GM21576 (cell line): ENCODE data around the gene CUEDC1.

Source experiments
- ATAC-seq: cut with Tn5 transposase; IDR thresholded peaks from one replicate; pipeline ENCODE4 v1.9.1; 2021; ENCODE audit warnings: mild to moderate bottlenecking, moderate library complexity; ENCODE audit not compliant: unreplicated experiment

CUEDC1 gene, protein sequence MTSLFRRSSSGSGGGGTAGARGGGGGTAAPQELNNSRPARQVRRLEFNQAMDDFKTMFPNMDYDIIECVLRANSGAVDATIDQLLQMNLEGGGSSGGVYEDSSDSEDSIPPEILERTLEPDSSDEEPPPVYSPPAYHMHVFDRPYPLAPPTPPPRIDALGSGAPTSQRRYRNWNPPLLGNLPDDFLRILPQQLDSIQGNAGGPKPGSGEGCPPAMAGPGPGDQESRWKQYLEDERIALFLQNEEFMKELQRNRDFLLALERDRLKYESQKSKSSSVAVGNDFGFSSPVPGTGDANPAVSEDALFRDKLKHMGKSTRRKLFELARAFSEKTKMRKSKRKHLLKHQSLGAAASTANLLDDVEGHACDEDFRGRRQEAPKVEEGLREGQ

DNA sequence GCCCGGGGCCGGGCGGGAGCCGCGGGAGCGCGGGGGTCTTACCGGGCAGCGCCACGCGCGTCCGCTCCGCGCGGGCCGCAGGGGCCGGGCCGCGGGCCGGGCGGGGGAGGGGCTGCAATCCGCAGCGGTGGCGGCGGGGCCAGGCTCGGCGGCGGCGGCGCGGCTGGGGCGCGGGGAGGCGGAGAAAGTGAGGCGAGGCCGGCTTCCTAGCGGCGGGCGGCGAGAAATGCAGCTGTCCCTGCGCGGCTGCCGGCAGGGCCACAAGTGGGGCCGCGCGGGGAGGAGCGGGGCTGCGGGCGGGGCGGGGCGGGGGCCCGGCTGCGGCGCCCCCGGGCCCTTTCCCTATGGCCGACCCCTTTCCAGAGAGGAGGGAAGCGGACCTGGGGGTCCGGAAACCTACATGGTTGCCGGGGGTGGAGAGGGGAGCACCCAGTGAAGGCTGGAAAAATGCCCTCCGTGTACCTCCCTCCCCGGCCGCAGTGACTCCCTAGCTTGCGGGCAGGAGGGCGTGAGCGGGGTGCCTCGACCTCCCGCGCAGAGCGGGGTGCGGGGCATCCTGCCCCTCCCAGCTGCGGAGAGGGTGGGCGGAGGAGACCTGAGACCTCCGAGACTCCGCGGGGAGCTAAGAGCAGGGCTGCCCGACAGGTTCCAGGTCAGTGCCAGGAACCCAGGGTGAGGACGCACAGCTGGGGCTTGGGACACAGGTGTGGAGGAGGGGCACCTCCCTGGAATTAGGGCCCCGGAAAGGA is at the start of gene CUEDC1:
Gene CUEDC1 (minus strand): TSS at position 230 of the 749 bp plus-strand sequence. CDS start 69,848 bp downstream, outside the sequence.
- ATAC-seq = no peak

- no peak for ATAC-seq
Observed at GRCh38 chr17:58004060-58004459, 48.8 kb upstream of the CUEDC1 start.

DNA sequence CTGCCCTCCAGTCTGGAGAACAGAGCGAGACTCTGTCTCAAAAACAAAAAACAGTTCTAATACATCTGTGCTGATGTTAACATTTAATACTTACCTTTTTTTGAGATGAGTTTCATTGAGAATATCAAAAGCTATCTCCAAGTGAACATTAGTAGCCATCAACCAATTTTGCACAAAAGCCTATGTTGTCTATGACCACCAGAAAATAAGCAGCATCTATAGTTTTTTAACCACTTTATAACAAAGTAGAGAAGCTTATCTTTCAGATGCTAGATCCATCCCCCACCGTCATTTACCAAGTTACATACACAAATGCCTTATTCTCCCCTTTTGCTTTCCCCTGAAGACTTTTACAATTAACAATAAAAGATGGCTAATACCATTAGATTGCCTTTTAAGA is 47.8 kb upstream of the CUEDC1 start:
- ATAC-seq = no peak

DNA sequence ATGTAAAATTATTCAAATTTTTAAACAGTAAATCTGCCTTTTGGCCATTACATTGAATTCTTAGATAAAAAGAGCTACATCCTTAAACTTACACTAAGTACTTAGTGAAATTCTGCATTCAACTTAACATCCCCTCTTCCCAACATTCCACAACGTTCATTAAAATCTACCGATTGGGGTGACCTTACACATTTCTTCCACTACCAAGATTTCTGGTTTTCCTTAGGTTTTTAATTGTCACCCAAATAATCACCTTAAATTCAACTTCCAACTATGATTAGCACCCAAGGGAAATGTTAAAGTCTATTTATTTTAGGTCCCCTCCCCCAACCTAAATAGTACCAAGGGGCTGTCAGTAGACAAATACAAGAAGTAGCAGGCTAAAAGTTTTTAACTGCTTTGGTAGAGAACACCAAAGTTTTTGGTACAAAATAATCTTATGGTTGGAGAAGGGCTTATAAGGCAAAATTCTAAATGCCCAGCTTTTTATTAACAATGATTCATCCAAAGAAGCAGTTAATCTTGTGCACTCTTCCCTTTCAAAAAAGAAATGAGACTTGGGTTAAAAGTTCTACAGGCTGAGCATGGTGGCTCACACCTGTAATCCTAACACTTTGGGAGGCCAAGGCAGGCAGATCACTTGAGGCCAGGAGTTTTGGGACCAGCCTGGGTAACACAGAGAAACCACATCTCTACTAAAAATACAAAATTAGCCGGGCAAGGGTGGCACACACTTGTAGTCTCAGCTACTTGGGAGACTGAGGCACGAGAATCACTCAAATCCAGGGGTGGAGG is 47.1 kb upstream of the CUEDC1 start:
- no peak for ATAC-seq

DNA sequence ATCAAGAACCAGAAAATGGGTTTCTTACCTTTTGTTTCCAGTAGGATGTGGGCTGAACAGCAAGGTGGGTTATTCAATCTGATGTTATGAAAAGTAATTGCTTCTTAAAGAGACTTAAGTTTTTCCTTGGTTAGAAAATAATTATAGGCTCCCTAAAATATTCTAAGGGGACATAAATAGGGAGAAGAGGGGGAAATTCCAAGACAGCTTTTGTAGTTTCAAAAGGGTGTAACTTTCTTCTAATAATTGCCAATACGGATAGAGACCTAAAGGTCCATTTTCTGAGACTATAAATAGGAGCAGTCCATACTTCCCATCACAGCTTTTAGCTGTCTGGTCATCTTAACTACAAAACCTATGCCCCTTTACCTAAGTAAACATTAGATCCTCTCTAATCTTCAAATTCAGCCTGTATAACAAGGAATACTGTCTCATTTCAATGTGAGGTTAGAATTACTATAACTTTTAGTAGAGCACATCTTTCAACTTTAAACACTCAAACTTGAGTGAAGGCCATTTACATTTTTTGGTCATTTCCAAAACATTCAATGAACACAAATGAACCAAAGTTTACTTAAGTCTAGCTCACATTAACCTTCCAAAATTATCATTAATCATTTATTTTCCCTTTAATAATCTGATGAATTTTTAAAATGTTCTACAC is 46.4 kb upstream of the CUEDC1 start:
- no peak for ATAC-seq

GRCh38 chr17:57999496-58000017 is 44.3 kb upstream of the CUEDC1 start:
- ATAC-seq = no peak

DNA sequence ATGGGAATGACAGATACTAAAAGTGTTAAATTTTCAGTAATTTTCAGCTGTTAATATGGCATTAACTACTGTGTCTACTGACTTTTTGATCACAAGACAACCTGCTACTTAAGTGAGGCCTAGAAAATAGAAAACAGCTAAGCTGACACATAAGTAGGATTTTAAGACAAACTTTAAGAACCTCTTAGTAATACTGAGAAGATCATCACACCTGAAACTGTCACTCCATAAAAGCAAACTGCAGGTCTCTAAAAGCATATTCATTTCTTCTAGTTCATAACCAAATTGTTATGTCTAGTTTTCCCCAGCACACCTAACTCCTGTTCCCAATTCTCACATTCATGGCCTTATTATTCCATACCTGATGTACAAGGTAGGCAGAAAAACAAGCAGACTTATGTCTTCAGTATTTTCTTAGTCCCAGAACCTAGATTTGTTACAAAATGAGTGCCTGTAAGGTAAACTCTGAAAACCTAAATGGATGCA is 43.8 kb upstream of the CUEDC1 start:
- ATAC-seq = no peak

DNA sequence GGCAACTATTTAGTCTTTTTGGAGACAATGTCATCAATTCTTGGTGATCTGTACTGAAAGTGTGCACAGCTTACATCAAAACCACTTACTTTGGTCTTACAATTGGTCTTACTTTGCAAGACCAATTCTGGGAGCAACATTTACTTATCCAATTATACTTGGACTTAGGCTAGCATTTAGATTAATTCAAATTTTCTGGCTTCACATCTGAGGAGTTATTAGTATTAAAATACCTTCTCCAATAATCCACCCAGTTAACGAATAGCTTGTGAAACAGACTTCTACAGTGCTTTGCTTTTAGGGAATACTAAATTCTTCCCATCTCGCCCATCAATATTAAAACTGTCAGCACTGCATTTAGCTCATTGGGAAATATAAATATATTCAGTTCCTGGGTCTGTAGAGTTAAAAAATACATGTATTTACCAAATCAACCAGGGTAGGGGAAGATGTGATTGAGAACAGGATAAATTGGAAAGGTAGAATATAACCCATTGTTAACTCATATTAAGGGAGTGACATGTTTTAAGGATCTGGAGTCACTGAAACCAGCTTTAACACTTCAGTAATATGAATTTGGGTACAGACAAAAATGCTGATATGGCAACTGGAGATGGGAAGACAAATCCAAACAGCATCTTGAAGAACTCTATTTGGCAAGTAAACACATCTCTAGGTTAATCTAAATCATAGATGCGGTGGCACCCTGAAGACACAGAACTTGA is 42.0 kb upstream of the CUEDC1 start:
- ATAC-seq = no peak

DNA sequence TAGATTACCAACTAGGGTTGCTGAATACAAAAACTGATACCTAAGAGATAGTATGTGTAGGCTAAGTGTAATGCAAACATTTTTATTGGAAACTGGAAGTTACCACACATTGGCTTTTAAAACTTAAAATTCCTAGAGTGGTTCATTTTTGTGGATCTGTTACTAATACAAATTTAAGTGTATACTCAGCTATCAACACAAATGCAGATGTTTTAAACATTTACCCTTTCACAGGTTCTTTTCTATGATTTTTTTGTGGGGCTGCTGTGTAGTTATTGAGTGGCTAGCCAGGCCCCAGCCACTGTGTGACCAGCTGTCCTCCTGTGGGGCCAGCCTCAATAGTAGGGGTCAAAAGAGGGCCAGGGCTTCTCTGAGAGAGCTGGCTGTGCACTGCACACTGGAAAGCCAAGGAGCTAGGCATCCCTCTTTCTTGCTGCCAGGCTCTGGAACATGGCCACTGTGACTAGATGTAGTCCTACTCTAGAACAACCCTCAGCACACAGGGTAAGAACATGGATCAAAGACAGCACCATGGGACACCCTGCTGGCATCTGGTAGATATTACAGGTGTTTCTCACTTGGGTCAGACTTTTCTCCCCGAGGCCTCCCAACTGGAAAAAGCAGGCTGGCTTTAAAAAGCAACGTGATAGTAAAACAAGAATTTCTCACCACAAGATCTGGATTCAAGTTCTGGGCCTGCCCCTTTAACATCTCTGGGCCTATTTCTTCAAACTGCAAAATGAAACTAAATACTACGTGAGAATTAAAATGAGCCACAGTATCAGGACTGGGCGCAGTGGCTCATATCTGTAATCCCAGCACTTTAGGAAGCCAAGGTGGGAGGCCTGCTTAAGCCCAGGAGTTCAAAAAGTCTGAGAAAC is 40.1 kb upstream of the CUEDC1 start:
- no peak for ATAC-seq

DNA sequence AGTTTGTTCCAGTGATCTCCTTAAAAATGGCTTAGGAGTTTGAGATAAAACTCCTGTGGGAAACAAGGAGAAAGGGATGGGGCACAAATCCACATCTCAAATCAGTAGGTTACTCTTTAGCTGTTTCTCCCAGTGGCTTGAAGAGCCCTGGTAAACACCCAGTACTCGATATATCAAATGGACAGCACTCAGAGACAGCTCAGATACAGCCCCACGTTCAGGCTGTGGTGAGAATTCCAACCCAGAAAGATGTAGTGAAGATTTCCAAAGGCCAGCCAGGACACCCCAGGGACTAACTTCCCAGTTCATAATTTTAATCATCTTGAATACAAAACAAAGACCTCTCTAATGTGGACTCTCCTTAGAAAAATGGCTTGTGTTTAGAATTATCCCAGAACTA is 39.2 kb upstream of the CUEDC1 start:
- no peak for ATAC-seq

DNA sequence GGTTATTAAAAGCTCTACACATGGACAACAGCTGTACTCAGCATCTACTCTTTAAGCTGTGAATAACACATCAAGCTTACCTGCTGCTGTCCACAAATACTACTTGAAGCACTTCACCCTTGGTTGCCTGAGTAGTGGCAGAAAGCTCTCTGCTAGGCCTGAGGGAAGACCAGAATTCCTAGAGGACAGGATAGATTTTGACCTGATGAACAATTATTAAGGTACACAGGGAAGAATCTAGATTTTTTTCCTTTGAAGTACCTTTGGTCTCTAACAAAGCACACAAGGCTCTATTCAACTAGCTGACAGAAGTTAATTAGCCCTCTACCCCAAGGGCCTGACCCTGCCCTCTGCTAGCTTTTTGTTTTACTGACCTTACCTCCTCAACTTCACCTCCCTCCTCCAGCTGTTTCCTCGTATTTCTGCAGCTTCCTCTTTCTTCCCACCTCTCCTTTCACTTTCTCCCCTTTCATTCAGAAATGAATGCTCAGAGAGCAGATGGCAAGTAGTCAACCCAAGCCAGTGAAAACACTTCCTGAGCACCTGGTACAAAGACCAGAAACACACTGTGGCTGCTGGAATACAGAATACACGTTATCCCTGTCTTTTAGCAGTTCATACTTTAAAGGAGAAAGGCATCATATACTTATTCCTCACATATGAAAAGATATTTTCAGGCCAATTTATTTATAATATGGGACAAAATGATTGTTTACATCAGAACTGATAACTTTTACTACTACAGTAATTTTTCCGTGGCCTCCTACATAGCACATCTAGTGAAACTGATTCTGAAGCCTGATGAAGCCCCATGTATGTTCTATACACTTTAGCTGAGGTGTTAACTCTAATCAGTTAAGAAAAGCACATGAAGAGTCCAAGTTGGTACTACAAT is 38.5 kb upstream of the CUEDC1 start:
- no peak for ATAC-seq

DNA sequence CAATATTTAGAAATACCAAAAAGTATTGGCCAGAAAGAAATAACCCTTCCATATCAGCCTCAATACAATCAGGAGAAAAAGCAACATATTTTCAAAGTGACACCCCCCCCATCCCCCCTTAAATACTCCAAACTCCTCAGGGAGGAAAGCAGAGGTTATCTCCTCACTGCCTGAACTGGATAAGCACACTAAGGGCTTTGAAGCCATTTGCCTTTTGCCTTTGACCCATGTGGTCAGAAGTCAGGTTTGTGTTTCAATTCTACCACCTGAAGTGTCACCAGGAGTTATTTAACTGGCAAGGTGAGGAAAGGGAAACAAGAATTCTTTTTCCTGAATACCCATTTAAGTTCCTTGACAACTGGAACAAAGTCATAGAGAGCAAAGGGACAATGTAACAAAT is 36.3 kb upstream of the CUEDC1 start:
- no peak for ATAC-seq

DNA sequence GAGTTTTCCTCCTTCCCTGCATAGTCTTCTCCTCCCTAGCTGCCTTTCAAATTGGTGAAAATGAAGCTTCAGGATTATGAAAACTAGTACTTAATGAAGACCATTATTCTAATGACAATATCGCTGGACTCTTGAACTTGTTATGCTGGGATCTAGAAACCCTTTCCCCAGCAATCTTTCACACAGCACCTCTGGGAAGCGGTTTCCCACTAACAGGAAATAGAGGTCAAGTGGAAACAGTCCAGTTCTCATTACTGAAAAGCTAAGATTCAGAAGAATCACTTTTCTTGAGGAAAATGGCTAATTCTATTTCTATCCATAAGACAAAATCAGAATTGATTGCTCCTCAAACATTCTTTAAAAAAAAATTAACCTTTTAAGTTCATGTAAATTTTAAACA is 34.8 kb upstream of the CUEDC1 start:
- no peak for ATAC-seq

DNA sequence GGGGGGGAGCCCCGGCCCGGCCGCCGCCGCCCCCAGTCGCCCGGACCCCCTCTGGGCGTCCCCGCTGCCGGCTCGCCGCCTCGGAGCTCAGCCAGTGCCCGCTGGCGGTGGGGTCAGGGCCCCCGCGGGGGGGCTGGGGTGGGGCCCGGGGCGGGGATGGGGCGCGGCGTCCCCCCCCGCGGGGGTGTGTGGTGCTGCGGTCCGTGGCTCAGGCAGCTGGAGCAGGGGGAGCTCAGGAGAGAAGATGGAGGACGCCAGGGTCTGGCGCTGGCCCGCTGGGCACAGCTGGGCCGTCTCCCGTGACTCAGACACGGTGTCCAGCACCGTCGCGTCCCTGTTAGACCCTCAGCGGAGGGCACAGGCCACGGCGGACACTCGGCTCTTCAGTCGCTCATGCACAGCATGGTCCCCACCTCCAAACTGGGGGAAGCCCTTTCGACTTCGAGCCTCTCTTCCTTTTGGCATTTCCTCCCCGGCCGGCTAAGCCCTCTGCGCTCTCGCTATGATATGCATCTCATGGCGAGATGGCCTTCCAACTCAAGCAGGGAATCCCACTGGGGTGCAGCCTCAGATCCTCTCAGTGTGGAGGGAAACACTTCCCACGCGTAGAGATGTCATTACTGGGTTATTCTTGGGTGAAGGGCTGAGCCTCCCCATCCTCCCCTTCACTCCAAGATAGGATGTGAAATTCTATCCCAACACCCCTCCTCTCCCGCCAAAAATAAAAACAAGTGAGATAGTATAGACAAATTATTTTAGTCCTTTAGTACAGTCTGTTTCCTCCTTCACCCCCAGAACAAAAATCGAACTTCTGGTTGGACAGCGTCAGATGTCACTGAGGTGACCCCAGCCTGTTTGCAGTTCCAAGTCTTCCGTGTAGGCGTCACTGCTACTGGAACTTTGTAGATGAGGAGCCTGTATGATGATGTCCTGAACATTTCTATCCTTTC is 33.4 kb upstream of the CUEDC1 start:
- ATAC-seq = peak; percentile 51

GRCh38 chr17:57987581-57988300 is 32.5 kb upstream of the CUEDC1 start, which contains the start of gene VEZF1:
Gene VEZF1, minus strand, starts transcription at chr17:57988254. Its CDS starts 143 bp downstream, at chr17:57988111.
- peak; percentile 32 for ATAC-seq
